ENCODE measurements around the gene SLC34A1. TPM values are rescaled to one million over a fixed set of nuclear protein-coding genes. Genes with fewer than 3 reads are reported as not detected.
"Not testable (repeated sequence)": the region's sequence is repeated elsewhere in the genome, so short reads cannot be mapped to it uniquely, and the experiment has no call there.

Gene SLC34A1, protein sequence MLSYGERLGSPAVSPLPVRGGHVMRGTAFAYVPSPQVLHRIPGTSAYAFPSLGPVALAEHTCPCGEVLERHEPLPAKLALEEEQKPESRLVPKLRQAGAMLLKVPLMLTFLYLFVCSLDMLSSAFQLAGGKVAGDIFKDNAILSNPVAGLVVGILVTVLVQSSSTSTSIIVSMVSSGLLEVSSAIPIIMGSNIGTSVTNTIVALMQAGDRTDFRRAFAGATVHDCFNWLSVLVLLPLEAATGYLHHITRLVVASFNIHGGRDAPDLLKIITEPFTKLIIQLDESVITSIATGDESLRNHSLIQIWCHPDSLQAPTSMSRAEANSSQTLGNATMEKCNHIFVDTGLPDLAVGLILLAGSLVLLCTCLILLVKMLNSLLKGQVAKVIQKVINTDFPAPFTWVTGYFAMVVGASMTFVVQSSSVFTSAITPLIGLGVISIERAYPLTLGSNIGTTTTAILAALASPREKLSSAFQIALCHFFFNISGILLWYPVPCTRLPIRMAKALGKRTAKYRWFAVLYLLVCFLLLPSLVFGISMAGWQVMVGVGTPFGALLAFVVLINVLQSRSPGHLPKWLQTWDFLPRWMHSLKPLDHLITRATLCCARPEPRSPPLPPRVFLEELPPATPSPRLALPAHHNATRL
- not detected for polyA plus RNA-seq (ENCODE audit: insufficient read length)

DNA sequence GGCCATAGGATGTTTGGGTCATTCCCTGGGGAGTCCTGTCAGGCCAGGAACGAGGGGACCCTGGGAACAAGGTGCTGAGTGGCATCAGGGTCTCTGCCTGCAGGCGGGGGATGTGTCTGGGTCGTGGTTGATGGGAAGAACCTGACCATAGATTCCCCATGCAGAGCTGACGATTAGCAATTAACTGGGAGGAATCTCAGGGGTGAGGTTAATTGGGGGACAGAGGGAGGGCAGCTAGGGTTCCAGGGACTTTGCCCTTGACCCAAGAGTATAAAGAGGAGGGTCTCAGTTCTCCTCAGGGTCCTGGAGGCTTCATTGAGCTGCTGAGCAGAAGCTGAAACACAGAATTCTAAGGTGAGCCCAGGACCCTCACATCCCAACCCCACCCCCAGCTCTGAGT, at the start of gene SLC34A1:
Gene SLC34A1, plus strand, starts transcription at position 301 of the 400 bp plus-strand sequence. CDS start 1,308 bp downstream, outside the sequence.
- DNase-seq, result no peak

DNA sequence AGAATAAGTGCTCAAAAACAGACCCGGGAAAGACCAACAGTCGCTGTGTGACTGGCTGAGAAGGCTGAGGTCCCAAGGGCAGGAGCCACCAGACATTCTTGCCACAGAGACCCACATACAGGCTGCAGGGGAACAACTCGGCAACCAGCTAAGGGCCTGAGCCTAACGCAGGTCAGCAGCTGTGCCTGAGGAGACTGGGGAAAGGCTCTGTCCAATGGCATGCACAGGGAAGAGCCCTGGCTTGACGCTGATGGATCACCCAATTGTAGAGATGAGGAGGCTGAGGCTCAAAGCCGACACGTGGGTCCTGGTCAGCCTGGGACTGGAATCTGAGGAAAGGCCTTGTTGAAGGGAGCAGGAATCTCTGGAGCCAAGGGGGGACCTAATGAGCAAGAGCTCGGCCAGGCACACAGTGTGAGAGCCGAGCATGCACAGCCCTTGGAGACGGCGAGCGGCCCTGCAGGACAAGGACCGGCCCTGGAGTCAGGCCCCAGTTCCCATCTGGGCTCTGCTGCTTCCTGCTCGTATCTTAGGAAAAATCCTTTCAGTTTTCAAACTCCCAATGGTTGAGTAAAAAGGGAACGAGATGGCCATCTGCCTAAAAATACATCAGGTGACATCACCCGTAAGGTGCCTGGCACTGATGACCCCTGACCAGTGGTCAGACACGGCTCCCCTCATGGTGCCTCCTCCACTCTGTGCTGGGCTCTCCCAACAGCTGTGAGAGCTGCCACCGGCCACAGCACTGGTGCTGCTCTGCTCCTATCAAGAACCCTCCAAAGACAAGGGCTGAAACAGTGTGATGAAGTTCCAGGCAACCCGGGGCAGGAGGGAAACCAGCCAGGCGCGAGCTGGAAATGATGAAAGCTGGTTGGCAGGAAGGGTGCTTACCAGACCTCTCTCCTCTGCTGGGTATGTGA, 49.2 kb upstream of the SLC34A1 start:
- no peak for DNase-seq

DNA sequence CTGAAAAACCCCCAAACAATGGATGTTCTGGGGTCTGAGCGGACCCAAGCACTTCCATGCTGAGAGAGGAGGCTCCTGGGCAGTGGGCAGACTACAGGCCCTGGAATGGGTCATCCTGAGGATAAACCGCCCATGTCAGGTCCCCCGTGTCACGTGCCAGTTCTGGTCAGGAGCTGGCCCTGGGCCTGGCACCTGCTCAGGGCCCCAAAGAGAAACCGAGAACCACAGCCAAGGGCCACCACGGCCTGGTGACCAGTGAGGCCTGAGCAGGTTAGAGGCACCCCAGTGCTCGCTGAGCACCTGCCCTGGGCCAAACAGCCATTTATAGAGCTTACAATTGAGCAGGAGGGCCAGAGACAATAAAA, 48.6 kb upstream of the SLC34A1 start:
- no peak for DNase-seq

DNA sequence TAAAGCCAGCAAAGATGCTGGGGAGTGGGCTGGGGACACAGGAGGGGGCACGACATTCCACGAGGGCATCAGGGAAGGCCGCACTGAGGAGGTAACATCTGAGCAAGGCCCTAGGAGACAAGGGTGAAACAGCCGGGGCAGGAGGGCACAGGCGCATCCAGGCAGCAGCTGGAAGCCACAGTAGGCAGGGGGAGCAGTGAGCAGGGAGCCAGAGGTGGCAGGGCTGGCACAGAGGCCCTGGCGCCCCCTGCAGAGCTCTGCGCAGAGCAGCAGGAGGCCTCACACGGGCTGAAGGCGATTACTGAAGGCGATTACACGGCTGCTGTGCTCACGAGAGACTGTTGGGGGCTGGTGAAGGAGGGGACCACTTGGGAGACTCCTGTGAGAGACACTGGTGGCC, 48.1 kb upstream of the SLC34A1 start:
- DNase-seq, result no peak

DNA sequence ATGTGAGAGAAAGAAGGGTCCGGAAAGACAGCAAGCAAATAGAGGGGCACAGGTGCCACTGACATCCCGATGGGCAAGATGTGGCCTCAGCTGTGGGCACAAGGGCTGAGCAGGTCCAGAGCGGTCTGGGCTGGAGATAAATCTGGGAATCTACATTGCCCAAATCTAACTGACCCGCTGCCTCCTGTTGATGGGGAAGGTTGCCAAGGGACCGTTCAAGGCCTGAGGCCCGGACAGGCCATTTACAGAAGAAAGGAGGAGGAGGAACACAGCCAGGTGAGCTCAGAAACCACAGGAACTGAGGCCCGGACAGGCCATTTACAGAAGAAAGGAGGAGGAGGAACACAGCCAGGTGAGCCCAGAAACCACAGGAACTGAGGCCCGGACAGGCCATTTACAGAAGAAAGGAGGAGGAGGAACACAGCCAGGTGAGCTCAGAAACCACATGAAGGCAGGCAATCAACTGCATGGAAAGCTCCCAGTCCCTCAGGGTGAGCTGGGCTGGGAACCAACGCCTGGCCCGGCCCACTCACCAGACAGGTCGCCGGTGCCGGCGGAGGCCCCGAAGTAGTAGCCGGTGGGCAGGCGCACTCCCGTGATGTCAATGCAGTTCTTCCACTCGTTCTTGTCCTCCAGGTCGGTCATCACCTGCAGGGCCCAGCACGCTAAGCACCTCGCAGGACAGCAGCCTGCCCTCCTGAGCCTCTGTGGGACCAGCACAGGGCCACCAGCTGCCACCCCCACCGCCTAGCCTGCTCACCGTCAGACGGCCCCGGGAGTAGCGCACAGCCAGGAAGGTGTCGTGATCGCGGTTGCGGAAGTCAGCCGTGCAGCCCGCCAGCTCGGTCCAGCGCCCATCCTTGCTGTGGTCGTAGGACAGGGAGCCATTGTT, 47.4 kb upstream of the SLC34A1 start:
- no peak for DNase-seq

DNA sequence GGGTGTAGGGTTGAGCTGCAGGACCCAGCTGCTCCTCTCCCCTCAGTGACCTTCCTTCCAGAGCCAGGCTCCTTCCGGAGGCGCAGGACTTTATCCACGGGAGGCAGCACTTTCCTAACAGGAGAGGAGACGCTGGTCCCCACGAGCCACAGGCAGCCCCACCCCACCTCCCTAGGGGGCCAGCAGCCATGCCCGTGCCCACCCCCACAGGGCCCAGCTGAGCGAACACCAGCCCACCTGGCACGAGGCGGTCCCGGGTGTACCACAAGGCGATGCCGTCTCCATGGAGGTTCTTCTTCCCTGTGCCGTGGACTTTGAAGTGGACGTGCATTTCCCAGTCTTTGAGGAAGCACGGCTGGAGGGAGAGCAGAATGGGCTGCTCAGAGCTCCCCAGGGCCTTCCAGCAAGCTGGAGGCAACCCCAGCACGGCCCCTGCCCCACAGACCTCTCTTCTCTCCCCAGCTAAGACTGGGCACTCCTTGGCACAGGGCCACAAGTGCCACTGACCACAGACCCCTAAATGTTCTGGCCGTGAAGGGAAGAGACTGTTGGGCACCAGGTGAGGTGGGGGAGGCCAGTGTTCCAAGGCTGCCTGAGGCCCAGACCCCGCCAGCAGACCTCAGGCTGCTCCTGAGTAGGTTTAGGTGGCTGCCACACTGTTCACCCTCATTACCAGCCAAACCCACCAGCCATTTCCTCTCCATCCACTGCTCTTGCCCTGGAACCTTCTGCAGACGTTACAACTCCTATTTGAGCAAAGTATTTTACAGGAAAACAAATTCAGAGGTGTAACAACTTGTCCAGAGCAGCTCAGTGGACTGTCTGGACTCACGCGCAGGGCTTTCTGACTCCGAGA, 45.8 kb upstream of the SLC34A1 start:
- DNase-seq, result no peak

DNA sequence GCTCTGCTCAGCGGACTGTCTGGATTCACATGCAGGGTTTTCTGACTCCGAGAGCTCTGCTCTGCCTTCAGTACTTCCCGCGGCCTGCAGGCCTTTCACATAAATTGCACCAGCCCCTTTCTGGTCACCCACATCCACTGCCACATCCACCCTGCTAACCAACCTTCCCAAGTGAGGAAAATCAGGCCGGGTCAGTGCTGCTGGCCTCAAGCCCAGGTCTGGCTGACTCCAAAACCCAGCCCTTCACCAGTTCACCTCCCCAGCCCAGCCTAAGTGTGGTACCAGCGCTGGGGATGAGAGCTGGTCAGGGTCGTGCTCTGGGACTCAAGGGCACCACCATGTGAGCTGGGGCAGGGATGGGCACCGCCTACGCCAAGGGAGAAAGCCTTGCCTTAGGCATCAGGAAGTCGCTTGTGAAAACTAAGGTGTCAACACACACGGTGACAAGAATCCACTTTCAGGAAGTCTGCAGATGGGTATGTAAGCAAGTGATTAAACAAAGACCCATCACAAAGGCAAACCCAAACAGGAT, 45.1 kb upstream of the SLC34A1 start:
- no peak for DNase-seq

DNA sequence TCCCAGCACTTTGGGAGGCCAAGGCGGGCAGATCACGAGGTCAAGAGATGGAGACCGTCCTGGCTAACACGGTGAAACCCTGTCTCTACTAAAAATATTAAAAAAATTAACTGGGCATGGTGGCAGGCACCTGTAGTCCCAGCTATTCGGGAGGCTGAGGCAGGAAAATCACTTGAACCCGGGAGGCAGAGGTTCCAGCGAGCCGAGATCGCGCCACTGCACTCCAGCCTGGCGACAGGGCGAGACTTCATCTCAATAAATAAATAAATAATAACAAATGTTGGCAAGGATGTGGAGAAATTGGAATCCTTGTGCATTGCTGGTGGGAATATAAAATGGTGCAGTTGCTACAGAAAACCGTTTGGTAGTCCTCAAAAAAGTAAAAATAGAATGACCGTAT, 41.2 kb upstream of the SLC34A1 start:
- DNase-seq, result not testable (repeated sequence)

DNA sequence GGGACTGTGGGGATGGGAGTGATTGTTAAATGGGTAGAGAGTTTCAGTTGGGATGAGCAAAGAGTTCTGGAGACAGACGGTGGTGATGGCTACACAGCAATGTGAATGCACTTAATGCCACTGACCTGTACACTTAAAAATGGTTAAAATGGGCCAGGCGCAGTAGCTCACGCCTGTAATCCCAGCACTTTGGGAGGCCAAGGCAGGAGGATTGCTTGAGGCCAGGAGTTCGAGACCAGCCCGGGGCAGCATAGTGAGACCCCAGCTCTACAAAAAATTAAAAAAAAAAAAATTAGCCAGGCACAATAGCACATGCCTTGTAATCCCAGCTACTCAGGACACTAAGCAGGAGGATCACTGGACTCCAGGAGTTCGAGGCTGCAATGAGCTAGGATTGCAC, 40.5 kb upstream of the SLC34A1 start:
- DNase-seq, result no peak

DNA sequence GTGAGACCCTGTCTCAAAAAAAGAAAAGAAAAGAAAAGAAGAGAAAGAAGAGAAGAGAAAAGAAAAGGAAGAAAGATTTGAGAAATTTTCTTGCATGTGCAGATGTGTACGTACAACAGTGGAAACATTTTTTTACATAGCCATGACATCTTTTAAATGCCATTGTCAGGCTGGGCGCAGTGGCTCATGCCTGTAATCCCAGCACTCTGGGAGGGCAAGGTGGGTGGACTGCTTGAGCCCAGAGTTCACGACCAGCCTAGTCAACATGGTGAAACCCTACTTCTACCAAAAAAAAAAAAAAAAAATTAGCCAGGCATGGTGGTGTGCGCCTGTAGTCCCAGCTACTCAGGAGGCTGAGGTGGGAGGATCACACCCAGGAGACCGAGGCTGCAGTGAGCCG, 39.3 kb upstream of the SLC34A1 start:
- no peak for DNase-seq

DNA sequence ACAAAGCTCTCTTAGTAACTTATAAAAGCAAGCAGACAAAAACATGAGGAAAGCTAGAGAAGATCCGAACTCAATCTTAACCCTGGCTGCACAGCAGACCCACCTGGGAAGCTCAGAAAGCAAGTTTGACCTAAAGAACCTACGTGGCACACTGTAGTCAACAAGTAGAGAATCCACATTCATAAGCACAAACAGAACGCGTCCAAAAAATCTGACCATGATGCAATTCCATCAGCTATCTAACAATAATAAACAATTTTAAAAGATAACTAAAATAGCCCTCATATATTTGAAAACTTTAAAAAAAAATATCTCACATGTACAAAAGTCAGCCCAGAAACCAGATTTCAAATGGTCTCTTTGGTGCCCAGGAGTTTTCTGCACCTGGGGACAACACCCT, 37.4 kb upstream of the SLC34A1 start:
- DNase-seq, result no peak

DNA sequence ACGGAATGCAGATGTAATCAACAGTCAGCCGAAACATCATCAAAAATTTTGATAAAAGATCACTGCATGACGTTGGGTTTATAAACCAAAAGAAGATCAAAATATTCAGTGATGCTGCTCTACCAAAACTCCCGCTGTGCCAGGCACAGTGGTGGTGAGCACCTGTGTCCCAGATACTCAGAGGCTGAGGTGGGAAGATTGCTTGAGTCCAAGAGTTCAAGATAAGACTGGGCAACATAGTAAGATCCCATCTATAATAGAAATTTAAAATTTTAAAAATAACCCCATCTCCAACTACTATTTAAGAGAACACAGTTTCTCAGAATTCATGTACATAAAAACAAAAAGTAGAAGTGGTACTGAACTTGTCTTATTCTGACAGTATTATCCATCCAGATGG, 36.5 kb upstream of the SLC34A1 start:
- DNase-seq, result no peak

DNA sequence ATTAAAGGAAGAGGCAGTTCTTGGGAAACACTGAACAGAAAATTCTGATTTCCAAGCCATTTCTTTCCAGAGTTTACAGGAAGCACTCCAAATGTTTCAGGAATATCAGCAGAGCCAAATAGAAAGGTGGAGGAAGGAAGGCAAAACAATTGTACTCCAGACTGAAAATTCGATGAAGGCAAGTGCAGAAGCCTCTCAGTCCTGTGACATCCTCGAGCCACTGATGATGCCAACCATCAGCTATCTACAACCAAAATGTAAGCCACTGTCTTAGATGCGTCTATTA, 34.9 kb upstream of the SLC34A1 start:
- no peak for DNase-seq

DNA sequence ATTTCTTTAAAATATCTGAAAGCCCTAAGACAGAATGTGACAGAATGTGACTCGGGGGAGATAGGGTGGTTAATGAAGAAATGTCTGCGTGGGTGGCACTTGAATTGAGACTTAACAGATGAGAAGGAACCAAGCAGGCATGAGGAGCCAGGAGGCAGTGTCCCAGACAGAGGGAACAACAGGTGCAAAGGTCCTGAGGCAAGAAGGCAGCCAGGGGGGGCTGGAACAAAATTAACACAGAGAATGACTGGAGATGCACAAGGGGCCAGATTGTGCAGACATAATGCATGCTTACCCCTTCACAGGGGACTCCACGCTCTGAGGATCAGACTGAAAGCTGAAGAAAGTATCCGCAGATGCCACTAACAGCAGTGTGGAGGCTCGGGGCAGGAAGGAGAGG, 34.5 kb upstream of the SLC34A1 start:
- no peak for DNase-seq

DNA sequence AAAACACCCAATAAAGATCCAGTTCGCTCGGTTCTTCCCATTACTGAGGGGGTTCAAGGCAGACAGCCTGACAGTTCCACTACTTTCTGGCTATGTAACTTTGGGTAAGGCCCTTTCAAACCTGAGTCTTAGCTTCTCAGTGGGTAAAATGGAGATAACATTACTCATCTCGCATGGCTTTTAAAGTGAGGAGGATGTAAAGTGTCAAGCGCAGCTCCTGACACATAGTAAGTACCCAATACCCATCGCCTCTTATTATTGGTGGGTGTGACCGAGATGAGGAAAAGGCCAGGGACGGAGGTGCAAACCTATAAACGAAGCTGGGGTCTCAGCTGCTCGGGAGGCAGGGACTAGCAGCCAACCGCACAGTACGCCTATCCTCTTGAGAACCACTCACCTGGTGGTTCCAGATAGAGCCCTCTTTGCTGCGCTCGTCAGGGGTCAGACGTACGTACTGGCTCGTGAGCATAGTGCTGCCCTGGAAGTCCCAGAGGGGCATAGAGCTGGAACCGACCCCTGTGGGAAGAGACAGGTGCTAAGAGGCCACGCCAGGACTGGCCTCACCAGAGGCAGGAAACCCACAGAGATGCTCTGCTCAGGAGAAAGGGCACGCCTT, 33.4 kb upstream of the SLC34A1 start:
- no peak for DNase-seq

DNA sequence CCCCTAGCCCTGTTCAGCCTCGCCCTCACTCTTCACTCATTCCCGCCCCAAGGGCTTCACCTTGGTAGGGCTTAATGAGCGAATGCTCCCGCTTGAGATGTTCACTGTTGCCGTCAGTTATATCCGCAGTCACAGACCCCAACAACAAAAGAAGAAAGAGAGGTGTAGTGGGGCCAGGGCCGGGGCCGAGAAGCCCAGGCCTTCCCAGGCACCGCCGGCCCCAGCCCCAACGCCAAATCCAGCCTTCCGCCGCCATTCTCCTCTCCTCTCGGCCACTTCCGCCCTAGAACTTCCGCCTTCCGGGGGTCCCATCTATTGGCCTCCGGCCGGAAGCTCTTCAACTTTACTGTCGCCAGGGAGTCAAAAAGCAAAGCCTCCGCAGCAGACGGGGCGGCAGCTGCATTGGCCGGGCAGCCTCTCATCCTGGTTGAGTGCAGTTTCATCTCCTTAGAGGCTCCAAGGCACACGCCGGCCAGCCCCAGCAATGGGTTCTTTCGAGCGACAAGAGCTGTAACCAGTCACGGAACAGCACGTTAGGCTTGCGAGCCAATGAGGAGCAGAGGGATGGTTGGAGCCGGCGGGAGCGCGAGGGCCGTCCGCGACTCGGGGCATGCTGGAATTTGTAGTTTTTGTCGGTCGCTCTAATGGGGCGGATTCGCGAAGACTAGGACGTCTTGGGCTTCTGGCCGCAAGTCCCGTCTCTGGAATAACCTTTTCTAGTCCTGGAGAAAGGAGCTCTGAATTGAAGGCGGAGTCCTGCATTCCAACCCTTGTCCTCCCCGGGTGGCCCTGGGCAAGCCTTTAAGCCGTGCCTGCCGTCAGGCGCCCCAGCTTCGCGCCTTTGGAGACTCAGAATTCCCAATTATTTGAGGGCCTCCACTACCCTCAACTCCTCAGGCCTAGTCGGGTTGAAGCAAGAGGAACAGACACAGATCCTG, 32.6 kb upstream of the SLC34A1 start, which contains the start of gene LMAN2:
Gene LMAN2, minus strand, starts transcription at position 277 of the 938 bp plus-strand sequence. Its CDS starts 21 bp downstream, at position 256.
- peak; percentile 94 for DNase-seq

DNA sequence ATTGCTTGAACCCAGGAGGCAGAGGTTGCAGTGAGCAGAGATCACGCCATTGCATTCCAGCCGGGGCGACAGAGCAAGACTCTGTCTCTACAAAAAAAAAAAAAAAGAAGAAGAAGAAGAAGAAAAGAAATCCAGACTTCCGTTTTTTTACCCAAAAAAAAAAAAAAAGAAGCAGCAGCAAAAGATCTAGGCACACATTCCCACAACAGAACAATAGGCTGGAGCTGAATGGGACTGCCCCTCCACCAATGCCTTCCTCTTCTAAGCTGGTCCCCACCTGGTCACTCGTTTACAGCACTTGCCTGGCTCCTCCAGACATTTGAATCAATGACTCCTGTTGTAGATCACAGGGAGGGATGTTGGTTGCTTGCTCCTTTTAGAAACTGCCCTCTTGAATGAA, 31.1 kb upstream of the SLC34A1 start:
- no peak for DNase-seq

DNA sequence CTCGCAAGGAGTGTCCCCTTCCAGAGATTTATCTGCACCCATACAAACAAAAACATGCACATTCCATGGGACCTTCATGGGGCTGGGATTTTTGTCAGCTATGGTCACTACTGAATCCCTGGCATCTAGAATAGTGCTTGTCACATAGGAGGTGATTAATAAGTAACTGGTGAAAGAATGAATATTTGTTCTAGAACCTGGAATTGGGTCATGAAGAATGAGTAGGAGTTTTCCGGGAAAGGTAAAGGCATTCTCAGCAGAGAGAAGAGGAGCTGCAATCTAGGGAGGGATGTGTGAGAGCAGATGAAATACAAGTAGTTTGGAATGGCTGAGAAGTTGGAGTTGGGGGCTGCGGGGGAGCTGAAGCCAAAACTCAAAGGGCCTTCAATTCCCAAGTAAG, 30.0 kb upstream of the SLC34A1 start:
- no peak for DNase-seq

DNA sequence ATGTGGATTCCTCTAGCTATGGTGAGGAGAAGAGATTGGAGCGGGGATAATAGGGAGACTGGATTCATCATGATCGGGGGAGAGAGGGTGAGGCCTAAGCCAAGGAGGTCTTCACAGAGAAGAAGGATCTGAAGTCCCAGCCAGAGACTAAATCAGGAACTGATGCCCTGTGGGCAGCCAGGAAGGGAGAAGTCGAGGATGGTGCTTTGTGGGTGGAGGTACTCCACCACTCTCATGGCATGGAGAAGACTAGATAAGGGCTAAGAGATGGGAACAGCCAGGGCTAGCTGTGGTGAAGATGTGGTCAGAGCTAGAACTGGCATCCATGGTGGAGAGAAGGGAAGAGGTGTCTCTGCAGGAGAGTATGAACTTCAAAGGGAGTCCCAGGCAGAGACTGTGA, 29.5 kb upstream of the SLC34A1 start:
- no peak for DNase-seq
